ENCODE data around the gene RBMS1. TPM values are rescaled to one million over a fixed set of nuclear protein-coding genes. Genes with fewer than 3 reads are reported as not detected.

The RBMS1 gene
- total and polyA plus RNA-seq, 2 of the 4 experiments (the other 2 are of a cell fraction), result 43.5 to 64.9 TPM

GRCh38 chr2:160442603-160443002 is 51.0 kb downstream of the RBMS1 start:
- Histone ChIP-seq H2BK15ac (ENCODE audit: low read depth, low read length) (no peak overlapping the region), H4K91ac (ENCODE audit: insufficient read depth, low read depth, low read length) (no peak overlapping the region), H3K27me3 (ENCODE audit: control insufficient read depth, insufficient read depth, low read length) (no peaks in the 10 kb centered on the region), H2AFZ (replicated peaks; ENCODE audit: low read length, poor library complexity) (no peak overlapping the region), H3K18ac (ENCODE audit: low read depth, low read length) (no peak overlapping the region), H3K36me3 (ENCODE audit: control insufficient read depth, insufficient read depth, low read length) (peaks cover 8% of the 10 kb centered on the region), H4K5ac (ENCODE audit: low read depth, low read length) (no peak overlapping the region), H3K4ac (ENCODE audit: low read depth, low read length) (no peak overlapping the region), H3K79me1 (ENCODE audit: low read depth in 1 of 2, low read length in 2 of 2) (peaks cover 38 to 56% of the 10 kb centered on the region in 2 experiments), H3K4me3 (ENCODE audit: insufficient read depth, low read depth, low read length) (no peak overlapping the region), H2AK5ac (ENCODE audit: low read depth, low read length) (no peak overlapping the region), H3K4me2 (ENCODE audit: low read depth, low read length) (no peak overlapping the region), H3K4me1 (ENCODE audit: control insufficient read depth, insufficient read depth, low read length) (no peaks in the 10 kb centered on the region; the same call in none of the 2 replicates), H2BK20ac (ENCODE audit: low read depth, low read length) (no peak overlapping the region), H3K56ac (ENCODE audit: extremely low read depth, insufficient read depth, low read length) (no peak overlapping the region), H3K9me3 (ENCODE audit: control insufficient read depth, insufficient read depth, low read length) (no peaks in the 10 kb centered on the region; the same call in 1 of the 2 replicates), H4K8ac (ENCODE audit: low read depth in 2 of 2, low read length in 2 of 2) (no peak overlapping the region), H2BK5ac (ENCODE audit: low read depth, low read length, poor library complexity, severe bottlenecking) (no peak overlapping the region), H4K20me1 (ENCODE audit: insufficient read depth, low read length) (peaks cover 27% of the 10 kb centered on the region), H2BK120ac (ENCODE audit: low read depth, low read length) (no peak overlapping the region), H3K14ac (replicated peaks; ENCODE audit: low read depth, low read length) (no peak overlapping the region), H3K23ac (ENCODE audit: low read depth, low read length) (no peak overlapping the region), H3K9me1 (ENCODE audit: insufficient read depth, low read length) (peaks cover 9% of the 10 kb centered on the region; the same call in 1 of the 2 replicates), H3K9ac (ENCODE audit: low read depth, low read length) (no peak overlapping the region), H2AK9ac (replicated peaks; ENCODE audit: low read depth, low read length, poor library complexity) (no peak overlapping the region), H3K27ac (ENCODE audit: insufficient read depth, low read length) (no peak overlapping the region)
- POLR2A ChIA-PET (ENCODE audit: unreplicated experiment), result no interaction called here
- intact Hi-C loops (cut with micrococcal nuclease) (no loop called here), in situ Hi-C loops (cut with MboI; ENCODE audit: low sequenced_read_pairs) (no loop called here), dilution Hi-C loops (cut with HindIII; ENCODE audit: low sequenced_read_pairs, unreplicated experiment) (no loop called here)
- no TSS peak for BruUV-seq (replicated peaks)
- ATAC-seq (ENCODE audit: low read depth), result no peak
- CTCF ChIA-PET, result interaction anchor here (1.2 kb wide), 1 partner anchor 33 kb away, joined by 3 read pairs; no protein-coding TSS in a partner anchor
- WGBS, 2 experiments (ENCODE audit: extremely low coverage in 2 of 2, insufficient read length in 1 of 2), result no CpG with 5 or more reads among the region's 7 CpGs
- TF ChIP-seq FOS (IDR thresholded peaks at IDR 0.05; ENCODE audit: low read depth, low read length), result no peak
- TF ChIP-seq NFE2L2 (IDR thresholded peaks at IDR 0.05; ENCODE audit: low read depth, low read length), result no peak
- no peak for TF ChIP-seq RAD21 (IDR thresholded peaks at IDR 0.05; ENCODE audit: low read length)
- no peak for TF ChIP-seq CHD1 (IDR thresholded peaks at IDR 0.05; ENCODE audit: low read depth, low read length)
- TF ChIP-seq MAFK (IDR thresholded peaks at IDR 0.05; ENCODE audit: low read depth, low read length), result no peak
- no peak for DNase-seq

Data from IMR-90 (cell line).